Transverse colon (tissue), 3 donors: ENCODE results near the gene STXBP2.

Experiments
- CTCF ChIP-seq, 5 experiments: fragments of 200-600 bp in 3 of 5; fragments of 450-650 bp in 2 of 5; sonication (generic) in 3 of 5; IDR thresholded peaks; 1 replicate in 2 of 5; 2 replicates in 3 of 5; pipeline ENCODE4 v1.5.1; 2016 to 2017; ENCODE audit warnings: antibody characterized with exemption in 5 of 5, inconsistent platforms in 3 of 5, mild to moderate bottlenecking in 2 of 5, moderate library complexity in 1 of 5
- EP300 ChIP-seq: sonication (generic); formaldehyde crosslinking; IDR thresholded peaks from one replicate; pipeline ENCODE4 v1.6.1; 2017; ENCODE audit warnings: antibody characterized with exemption, low read depth
- POLR2A ChIP-seq: fragments of 450-650 bp; IDR thresholded peaks from one replicate; pipeline ENCODE4 v1.6.1; 2016; ENCODE audit warnings: antibody characterized with exemption, mild to moderate bottlenecking, moderate library complexity

- no peak for TF ChIP-seq CTCF (IDR thresholded peaks at IDR 0.05)
- no peak for TF ChIP-seq POLR2A
- no peak for TF ChIP-seq EP300
Observed at GRCh38 chr19:7624810-7625209, 12.1 kb upstream of the STXBP2 start.
